Thoracic aorta (tissue), 2 donors: ENCODE measurements around the gene TINAGL1. TPM values are rescaled to one million over a fixed set of nuclear protein-coding genes. Genes with fewer than 3 reads are reported as not detected.

Experiments used
- ATAC-seq: fragments of 150-250 bp; one replicate; pipeline ENCODE4 v1.8.0; 2017; ENCODE audit warnings: low read depth; ENCODE audit not compliant: insufficient number of reproducible peaks, low FRiP score
- DNase-seq: peaks from one replicate; pipeline ENCODE4 v3.0.0-alpha.2; 2020; ENCODE audit warnings: low spot score
- H3K27ac ChIP-seq, 2 donors: fragments of 200-600 bp; sonication (generic); 1 replicate in 1 of 2; 2 replicates in 1 of 2; pipeline ENCODE4 v1.5.1; 2016; ENCODE audit warnings: mild to moderate bottlenecking in 2 of 2, moderate library complexity in 2 of 2
- H3K27me3 ChIP-seq: fragments of 200-600 bp; sonication (generic); replicated peaks from 2 replicates; pipeline ENCODE4 v1.6.0; 2016; ENCODE audit warnings: mild to moderate bottlenecking; ENCODE audit not compliant: insufficient read depth
- H3K36me3 ChIP-seq: fragments of 200-600 bp; sonication (generic); one replicate; pipeline ENCODE4 v1.5.1; 2016
- H3K4me1 ChIP-seq, 2 donors: fragments of 200-600 bp; sonication (generic); 1 replicate in 1 of 2; 2 replicates in 1 of 2; pipeline versions ENCODE4 v1.5.1 to v1.6.0; 2016; ENCODE audit warnings: low read depth in 2 of 2, mild to moderate bottlenecking in 1 of 2; ENCODE audit not compliant: control insufficient read depth in 1 of 2
- H3K4me3 ChIP-seq: fragments of 200-600 bp; sonication (generic); 2 replicates; pipeline ENCODE4 v1.5.1; 2016; ENCODE audit warnings: mild to moderate bottlenecking
- H3K9me3 ChIP-seq: fragments of 200-600 bp; sonication (generic); 2 replicates; pipeline ENCODE4 v1.5.1; 2016
- CTCF ChIP-seq: fragments of 200-600 bp; sonication (generic); IDR thresholded peaks from one replicate; pipeline ENCODE4 v1.5.1; 2019; ENCODE audit warnings: antibody characterized with exemption
- total RNA-seq, 2 donors: library from RNA; depleted of rRNA; stranded (reverse); fragments of >200 nt; gene quantifications; one replicate each; pipeline versions ENCODE4 v1.1.0 to v1.2.3, GENCODE V29; 2016

Gene TINAGL1
- total RNA-seq, 2 donors from 2014 or later, result 581 to 1,250 TPM

GRCh38 chr1:31581821-31582810, 5.8 kb downstream of the TINAGL1 start:
- Histone ChIP-seq H3K27ac (peak overlapping the region; percentile 97 to 99), H3K9me3 (no peaks in the 10 kb centered on the region), H3K27me3 (no peaks in the 10 kb centered on the region), H3K4me3 (peak overlapping the region; percentile 91), H3K4me1 (peaks cover 54 to 67% of the 10 kb centered on the region in 2 donors), H3K36me3 (peaks cover 33% of the 10 kb centered on the region)
- ATAC-seq (no peak), DNase-seq (no peak)
- TF ChIP-seq CTCF, result no peak

GRCh38 chr1:31583082-31583994, 7.0 kb downstream of the TINAGL1 start:
- Histone ChIP-seq H3K27ac (peak overlapping the region; percentile 97 to 99), H3K4me3 (peak overlapping the region; percentile 91), H3K36me3 (peaks cover 36% of the 10 kb centered on the region), H3K9me3 (no peaks in the 10 kb centered on the region), H3K4me1 (peaks cover 62 to 79% of the 10 kb centered on the region in 2 donors), H3K27me3 (no peaks in the 10 kb centered on the region)
- DNase-seq, result no peak
- TF ChIP-seq CTCF, result no peak
- no peak for ATAC-seq

- Histone ChIP-seq H3K36me3 (peaks cover 36% of the 10 kb centered on the region), H3K27ac (peak overlapping the region; percentile 97 to 99), H3K4me1 (peaks cover 66 to 88% of the 10 kb centered on the region in 2 donors), H3K27me3 (no peaks in the 10 kb centered on the region), H3K4me3 (peak overlapping the region; percentile 91), H3K9me3 (no peaks in the 10 kb centered on the region)
- TF ChIP-seq CTCF, result no peak
- DNase-seq, result peak; percentile 67
- peak; percentile 34 for ATAC-seq
These were observed 7.9 kb downstream of the TINAGL1 start for GRCh38 chr1:31583995-31584868.

- peaks cover 68 to 86% of the 10 kb centered on the region in 2 donors for H3K4me1 ChIP-seq
These were observed 8.8 kb downstream of the TINAGL1 start for GRCh38 chr1:31584869-31585735.

More at GRCh38 chr1:31584869-31585735, 8.8 kb downstream of the TINAGL1 start:
- Histone ChIP-seq H3K36me3 (peaks cover 36% of the 10 kb centered on the region), H3K27me3 (no peaks in the 10 kb centered on the region), H3K4me3 (peak overlapping the region; percentile 91), H3K9me3 (no peaks in the 10 kb centered on the region), H3K27ac (peak overlapping the region; percentile 97 to 99)
- ATAC-seq (no peak), DNase-seq (no peak)
- no peak for TF ChIP-seq CTCF
